Central memory CD8-positive, alpha-beta T cell (primary cell): ENCODE measurements around the gene TNIP2.

Experiments
- ATAC-seq: fragments of 150-1000 bp; cut with Tn5 transposase; replicated peaks from 2 replicates; pipeline ENCODE4 v1.10.0; 2022; ENCODE audit warnings: mild to moderate bottlenecking, moderate FRiP score, moderate number of reproducible peaks; ENCODE audit not compliant: poor library complexity, severe bottlenecking; ENCODE audit errors: extremely low read depth
- DNase-seq, 2 donors: peaks; one replicate each; pipeline ENCODE4 v3.0.0; 2021; ENCODE audit warnings: low spot score in 2 of 2
- H3K27ac Mint-ChIP-seq: one replicate; pipeline ENCODE4 v1.8.0; 2022; ENCODE audit warnings: low read depth, mild to moderate bottlenecking, moderate library complexity, mixed read lengths
- H3K27me3 Mint-ChIP-seq: one replicate; pipeline ENCODE4 v1.8.0; 2022; ENCODE audit warnings: mixed read lengths
- H3K36me3 Mint-ChIP-seq: one replicate; pipeline ENCODE4 v1.8.0; 2022; ENCODE audit warnings: mild to moderate bottlenecking, moderate library complexity, mixed read lengths; ENCODE audit not compliant: insufficient read depth
- H3K4me1 Mint-ChIP-seq: one replicate; pipeline ENCODE4 v1.8.0; 2022; ENCODE audit warnings: mixed read lengths
- H3K4me3 Mint-ChIP-seq: one replicate; pipeline ENCODE4 v1.8.0; 2022; ENCODE audit warnings: mild to moderate bottlenecking, moderate library complexity, mixed read lengths
- H3K9me3 Mint-ChIP-seq: one replicate; pipeline ENCODE4 v1.8.0; 2022; ENCODE audit warnings: mixed read lengths

TNIP2 gene

GRCh38 chr4:2756691-2757350 is 685 bp upstream of the TNIP2 start:
- Mint-ChIP-seq H3K27me3 (no peaks in the 10 kb centered on the region), H3K4me1 (peaks cover 24% of the 10 kb centered on the region), H3K36me3 (peaks cover 10% of the 10 kb centered on the region), H3K9me3 (no peaks in the 10 kb centered on the region), H3K4me3 (peak overlapping the region; percentile 78), H3K27ac (peak overlapping the region; percentile 88)
- DNase-seq: no peak
- ATAC-seq: no peak

DNA sequence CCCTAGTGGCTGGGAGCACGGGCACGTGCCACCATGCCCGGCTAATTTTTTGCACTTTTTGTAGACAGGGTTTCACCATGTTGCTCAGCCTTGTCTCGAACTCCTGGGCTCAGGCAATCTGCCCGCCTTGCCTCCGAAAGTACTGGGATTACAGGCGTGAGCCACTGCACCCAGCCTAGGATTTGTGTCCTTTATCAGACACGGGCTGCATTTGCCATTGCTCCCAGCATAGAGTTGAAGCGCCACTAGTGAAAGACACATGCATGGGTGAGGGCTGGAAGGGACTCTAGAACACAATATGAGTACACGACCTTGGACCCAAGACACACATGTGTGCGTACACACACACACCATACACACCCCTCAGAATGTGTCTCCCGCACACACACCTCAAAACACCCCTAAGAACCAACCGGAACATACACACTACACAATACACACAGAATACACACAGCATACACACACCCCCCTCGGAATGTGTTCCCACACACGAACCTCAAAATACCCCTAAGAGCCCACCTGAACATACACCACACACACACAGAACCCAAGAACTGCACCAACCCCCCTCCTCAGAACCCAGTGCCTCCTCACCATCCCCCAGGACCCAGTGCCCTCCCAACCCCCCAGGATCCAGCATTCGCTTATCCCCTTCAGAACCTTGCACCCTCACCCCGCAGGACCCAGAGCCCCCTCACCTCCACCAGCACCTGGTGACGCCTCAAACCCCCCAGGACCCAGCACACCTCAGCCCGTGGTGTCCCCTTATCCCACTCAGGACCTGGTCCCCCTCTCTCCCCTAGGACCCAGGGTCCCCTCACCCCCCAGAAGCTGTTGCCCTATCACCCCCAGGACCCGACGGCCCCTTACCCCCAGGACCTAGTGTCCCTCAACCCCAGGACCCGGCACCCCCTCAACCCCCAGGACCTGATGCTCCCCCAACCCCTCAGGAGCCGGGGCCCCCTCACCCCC is 1.0 kb downstream of the TNIP2 start:
- ATAC-seq (no peak), DNase-seq (no peak)
- peak overlapping the region; percentile 79 for H3K27ac Mint-ChIP-seq
- no peaks in the 10 kb centered on the region for H3K9me3 Mint-ChIP-seq
- peaks cover 26% of the 10 kb centered on the region for H3K4me1 Mint-ChIP-seq
- peak overlapping the region; percentile 79 for H3K4me3 Mint-ChIP-seq
- no peaks in the 10 kb centered on the region for H3K27me3 Mint-ChIP-seq
- H3K36me3 Mint-ChIP-seq: peaks cover 12% of the 10 kb centered on the region

GRCh38 chr4:2753436-2753835 is 2.7 kb downstream of the TNIP2 start:
- Mint-ChIP-seq H3K4me1 (peaks cover 26% of the 10 kb centered on the region), H3K36me3 (peaks cover 10% of the 10 kb centered on the region), H3K27ac (no peak overlapping the region), H3K9me3 (no peaks in the 10 kb centered on the region), H3K27me3 (no peaks in the 10 kb centered on the region), H3K4me3 (no peak overlapping the region)
- DNase-seq (no peak), ATAC-seq (no peak)

DNA sequence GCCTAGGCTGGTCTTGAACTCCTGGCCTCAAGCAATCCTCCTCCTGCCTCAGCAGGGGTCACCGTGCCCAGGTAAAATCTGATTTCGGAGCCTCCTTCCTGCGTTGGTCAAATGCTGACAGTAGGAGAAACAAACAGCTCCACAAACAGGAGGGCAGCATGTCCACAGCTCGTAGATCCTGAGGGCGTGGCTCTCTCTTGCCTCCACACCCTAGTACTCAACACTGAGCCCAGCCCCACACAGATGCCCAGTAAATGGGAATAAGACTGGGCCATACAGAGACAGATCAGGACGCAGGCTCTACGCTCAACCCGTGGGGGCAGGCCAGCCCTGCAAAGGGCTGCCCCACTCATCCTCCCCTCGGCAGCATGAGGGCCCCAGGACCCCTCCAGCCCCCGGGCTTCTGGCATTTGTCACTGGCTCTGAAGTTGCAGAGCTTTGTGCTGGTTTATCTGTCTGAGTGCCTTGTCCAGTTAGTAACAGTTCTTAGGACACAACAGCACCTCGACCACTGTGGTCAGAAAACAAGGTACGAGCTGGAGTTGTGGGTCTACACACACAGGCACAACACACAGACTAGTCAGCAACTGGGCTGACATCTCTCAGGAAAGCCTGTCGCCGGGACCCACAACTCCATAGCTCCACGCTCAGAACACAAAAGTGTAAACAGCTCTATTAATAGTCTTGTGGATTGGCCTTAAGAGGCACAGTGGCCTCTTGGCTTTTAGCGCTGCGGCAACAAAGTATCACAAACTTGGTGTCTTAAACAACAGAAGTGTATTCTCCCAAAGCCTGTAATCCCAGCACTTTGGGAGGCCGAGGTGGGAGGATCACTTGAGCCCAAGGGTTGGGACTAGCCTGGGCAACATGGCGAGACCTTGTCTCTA is 5.2 kb downstream of the TNIP2 start:
- H3K27me3 Mint-ChIP-seq: no peaks in the 10 kb centered on the region
- H3K36me3 Mint-ChIP-seq: peaks cover 24% of the 10 kb centered on the region
- peaks cover 37% of the 10 kb centered on the region for H3K4me1 Mint-ChIP-seq
- H3K27ac Mint-ChIP-seq: no peak overlapping the region
- DNase-seq (no peak), ATAC-seq (no peak)
- no peaks in the 10 kb centered on the region for H3K9me3 Mint-ChIP-seq
- H3K4me3 Mint-ChIP-seq: no peak overlapping the region

DNA sequence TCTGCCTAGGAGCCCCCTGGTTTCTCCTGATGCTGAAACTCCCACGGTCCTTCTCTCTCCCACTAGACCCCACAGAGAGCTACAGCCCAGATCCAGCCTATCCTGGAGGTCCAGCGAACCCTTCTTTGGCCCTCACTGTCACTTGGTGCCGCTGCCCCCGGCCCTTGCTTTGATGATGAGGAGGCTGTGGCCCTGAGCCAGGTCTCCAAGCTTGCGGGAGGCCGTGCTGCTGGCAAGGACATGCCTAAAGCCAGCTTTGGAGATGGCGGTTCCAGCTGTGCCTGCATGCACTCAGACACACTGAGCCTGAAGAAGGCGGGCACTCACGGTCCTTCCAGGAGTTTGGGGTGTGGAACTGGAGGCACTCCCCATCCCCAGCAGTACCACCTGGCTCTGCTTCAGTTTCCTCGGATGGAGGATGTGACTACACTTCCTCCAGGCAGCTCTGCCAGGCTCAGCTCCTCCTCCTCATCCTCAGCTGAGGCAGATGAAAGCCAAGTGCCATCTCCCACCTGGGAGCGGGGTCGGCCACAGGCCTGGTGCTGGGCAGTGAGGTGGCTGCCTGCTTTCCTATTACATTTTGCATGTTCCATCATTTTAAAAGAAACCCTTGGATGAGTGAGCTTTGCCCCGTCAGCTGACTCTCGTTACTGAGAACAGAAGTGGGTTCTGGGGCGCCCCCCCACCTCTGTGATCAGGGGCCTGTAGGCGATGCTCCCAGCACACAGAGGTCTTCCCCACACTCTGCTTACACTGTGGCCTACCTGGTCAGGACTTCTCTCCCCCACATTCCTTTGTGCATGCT is 9.0 kb downstream of the TNIP2 start:
- Mint-ChIP-seq H3K27ac (peak overlapping the region; percentile 97), H3K4me3 (peak overlapping the region; percentile 66), H3K4me1 (peaks cover 26% of the 10 kb centered on the region), H3K27me3 (no peaks in the 10 kb centered on the region), H3K9me3 (no peaks in the 10 kb centered on the region), H3K36me3 (peaks cover 37% of the 10 kb centered on the region)
- DNase-seq: no peak
- ATAC-seq: no peak

DNA sequence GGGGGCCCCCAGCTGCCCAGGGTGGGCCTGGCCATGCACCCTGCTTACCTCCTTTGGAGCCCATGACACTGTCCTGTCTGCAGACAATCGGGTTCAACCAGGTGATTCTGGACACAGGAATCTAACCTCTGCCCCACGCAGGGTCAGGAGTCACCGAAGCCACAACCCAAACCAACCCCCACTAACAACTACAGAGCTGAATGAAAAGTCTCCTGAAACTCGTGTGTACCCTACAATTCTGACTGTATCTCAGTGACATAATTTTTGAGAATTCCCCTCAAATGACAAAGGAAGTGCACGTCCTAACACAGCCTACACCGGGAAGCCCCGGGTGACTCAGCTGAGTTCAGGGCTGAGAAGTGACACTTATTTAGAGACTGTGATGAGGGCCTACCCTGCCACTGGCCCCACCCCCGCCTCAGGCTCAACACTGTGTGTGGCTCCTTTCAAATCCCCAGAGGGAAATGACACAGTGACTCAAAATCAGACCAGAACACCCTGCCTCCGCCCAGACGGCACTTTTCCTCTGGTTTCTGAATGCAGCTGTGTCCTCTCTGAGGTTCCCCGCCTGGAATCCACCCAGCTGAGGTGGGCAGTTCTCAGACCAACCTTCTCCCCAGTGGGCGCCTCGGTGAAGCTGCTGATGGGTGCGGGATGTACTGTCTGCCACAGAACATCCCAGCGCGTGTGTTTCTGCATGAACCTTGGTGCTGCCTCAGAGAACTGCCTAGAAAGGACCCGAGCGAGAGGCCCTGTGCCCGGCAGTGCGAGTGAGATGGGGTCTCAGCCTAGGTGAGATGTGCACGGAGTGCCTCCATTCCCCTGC is 9.9 kb downstream of the TNIP2 start:
- Mint-ChIP-seq H3K27me3 (no peaks in the 10 kb centered on the region), H3K27ac (peak overlapping the region; percentile 97), H3K9me3 (no peaks in the 10 kb centered on the region), H3K4me3 (peak overlapping the region; percentile 66), H3K4me1 (peaks cover 22% of the 10 kb centered on the region), H3K36me3 (peaks cover 42% of the 10 kb centered on the region)
- ATAC-seq (peak; percentile 100), DNase-seq (peak; percentile 53 to 84)

DNA sequence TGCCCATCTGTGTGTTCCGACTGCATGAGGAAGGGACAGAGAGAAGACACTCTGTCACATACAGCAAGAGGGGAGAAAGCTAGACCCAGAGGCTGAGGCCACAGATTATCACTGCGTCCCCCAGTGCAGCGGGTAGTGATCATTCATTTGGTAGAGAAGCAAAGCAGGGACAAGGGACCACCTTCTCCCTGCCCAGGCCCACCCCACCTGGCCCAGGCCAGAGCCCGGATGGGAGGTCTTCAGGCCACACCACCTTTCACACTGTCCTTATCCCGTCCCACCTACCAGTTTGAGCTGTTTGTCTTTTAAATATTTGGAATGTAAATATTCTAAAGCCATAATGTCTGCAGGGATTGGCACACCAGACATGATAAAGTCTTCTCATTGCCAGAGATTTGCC is 10.6 kb downstream of the TNIP2 start:
- Mint-ChIP-seq H3K36me3 (peaks cover 46% of the 10 kb centered on the region), H3K4me3 (peak overlapping the region; percentile 66), H3K4me1 (peaks cover 22% of the 10 kb centered on the region), H3K27me3 (no peaks in the 10 kb centered on the region), H3K27ac (peak overlapping the region; percentile 97), H3K9me3 (no peaks in the 10 kb centered on the region)
- DNase-seq (no peak), ATAC-seq (no peak)

- Mint-ChIP-seq H3K27ac (peak overlapping the region; percentile 97), H3K4me1 (peaks cover 22% of the 10 kb centered on the region), H3K27me3 (no peaks in the 10 kb centered on the region), H3K4me3 (no peak overlapping the region), H3K36me3 (peaks cover 47% of the 10 kb centered on the region), H3K9me3 (no peaks in the 10 kb centered on the region)
- ATAC-seq (no peak), DNase-seq (no peak)
These were observed 11.4 kb downstream of the TNIP2 start for GRCh38 chr4:2744576-2745270.

DNA sequence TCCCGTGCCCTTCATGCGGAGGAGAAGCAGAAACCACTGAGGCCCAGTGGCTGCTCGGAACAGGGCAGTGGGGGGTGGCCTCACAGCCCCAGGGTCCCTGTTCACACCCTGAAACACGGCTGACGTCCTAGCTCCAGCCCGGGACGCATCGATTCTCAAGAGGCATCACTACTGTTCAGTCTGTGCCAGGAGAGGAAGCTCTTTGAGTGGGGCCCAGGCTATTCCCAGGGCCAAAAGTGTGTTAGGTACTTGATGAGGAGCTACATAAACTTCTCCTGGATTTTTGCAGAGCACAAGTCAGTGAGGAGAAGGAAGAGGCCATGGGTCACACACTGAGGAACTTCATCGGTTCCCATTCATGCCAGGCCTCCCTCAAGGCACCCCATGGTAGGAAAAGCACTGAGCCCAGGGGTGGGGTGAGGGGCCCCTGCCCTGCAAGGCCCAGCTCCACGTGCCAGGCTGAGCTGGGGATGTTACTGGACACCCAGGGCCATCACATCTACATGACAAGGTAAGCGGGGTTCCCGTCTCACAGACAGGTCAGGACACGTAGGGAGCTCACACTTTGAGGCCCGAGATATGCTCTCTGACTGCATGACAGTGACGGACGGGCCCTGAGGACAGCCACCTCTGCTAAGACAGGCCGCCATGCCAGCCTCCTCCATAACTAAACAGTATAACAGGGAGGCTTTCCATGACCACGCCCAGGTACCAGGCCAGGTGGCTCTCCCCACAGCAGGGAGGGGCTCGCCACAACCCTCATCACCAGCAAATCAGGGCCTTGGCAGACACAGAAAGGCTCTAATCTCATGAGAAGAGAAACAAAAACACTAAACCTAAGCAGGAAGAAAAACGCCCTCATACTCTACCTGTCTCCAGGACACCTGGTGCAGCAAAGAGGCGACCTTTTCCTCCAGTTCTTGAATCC is 12.4 kb downstream of the TNIP2 start:
- H3K36me3 Mint-ChIP-seq: peaks cover 47% of the 10 kb centered on the region
- peak overlapping the region; percentile 97 for H3K27ac Mint-ChIP-seq
- DNase-seq (no peak), ATAC-seq (no peak)
- peaks cover 22% of the 10 kb centered on the region for H3K4me1 Mint-ChIP-seq
- no peaks in the 10 kb centered on the region for H3K27me3 Mint-ChIP-seq
- H3K4me3 Mint-ChIP-seq: no peak overlapping the region
- no peaks in the 10 kb centered on the region for H3K9me3 Mint-ChIP-seq

DNA sequence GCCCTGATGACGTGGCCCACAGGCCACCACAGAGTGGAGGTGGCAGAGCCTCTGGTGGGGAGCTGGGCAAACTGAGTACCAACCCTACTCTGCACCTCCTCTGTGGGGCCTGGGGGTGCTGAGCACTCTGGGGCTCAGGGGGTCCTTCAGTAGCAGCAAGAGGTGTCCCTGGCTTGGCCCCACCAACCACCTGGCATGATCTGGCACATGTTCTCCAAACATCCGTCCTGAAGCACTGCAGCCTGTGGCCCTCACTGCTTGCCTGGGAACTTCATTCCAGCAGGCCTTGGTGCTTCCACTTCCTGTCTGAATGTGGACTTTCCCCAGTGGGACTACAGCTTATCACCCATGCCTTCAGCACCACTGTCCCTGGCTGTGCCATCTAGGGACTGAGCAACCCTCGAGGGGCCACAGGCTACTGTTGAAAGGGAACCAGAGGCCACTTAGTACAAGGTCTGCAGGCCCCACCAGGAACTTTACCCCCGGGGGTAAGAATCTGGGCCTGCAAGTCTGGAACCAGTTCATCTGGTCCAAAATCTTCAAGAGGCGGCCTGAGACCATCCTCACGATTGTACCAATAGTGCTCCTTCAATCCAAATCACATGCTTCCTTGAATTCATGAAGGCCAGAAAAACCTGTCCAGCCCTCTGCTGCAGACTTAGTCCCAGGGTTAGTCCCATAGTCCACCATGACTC is 13.2 kb downstream of the TNIP2 start:
- ATAC-seq (no peak), DNase-seq (no peak)
- Mint-ChIP-seq H3K27me3 (no peaks in the 10 kb centered on the region), H3K4me3 (no peak overlapping the region), H3K4me1 (peaks cover 26% of the 10 kb centered on the region), H3K36me3 (peaks cover 45% of the 10 kb centered on the region), H3K9me3 (no peaks in the 10 kb centered on the region), H3K27ac (peak overlapping the region; percentile 22)
